Measurements from ENCODE around the gene CXXC5. TPM values are rescaled to one million over a fixed set of nuclear protein-coding genes. Genes with fewer than 3 reads are reported as not detected.

Gene CXXC5
- polyA plus RNA-seq, 3 donors = 190 to 206 (median 205) TPM

GRCh38 chr5:139689631-139690063, 41.5 kb downstream of the CXXC5 start:
- no peak for DNase-seq

GRCh38 chr5:139690064-139690802, 42.1 kb downstream of the CXXC5 start:
- DNase-seq = no peak

- DNase-seq = no peak
Measured at GRCh38 chr5:139690803-139691629, 42.9 kb downstream of the CXXC5 start.

GRCh38 chr5:139692148-139692547, 44.0 kb downstream of the CXXC5 start:
- no peak for DNase-seq

GRCh38 chr5:139692679-139693308, 44.6 kb downstream of the CXXC5 start:
- no peak for DNase-seq

- DNase-seq = no peak
Measured at GRCh38 chr5:139693676-139694364, 45.7 kb downstream of the CXXC5 start.

- DNase-seq = no peak
Measured at GRCh38 chr5:139694556-139695177, 46.5 kb downstream of the CXXC5 start.

- DNase-seq = no peak
Measured at GRCh38 chr5:139695178-139695573, 47.0 kb downstream of the CXXC5 start.

GRCh38 chr5:139696167-139696893, 48.2 kb downstream of the CXXC5 start:
- DNase-seq = no peak

GRCh38 chr5:139696894-139697658, 48.9 kb downstream of the CXXC5 start:
- DNase-seq = peak; percentile 90

GRCh38 chr5:139698490-139699146, 50.5 kb downstream of the CXXC5 start:
- DNase-seq = peak; percentile 93

- no peak for DNase-seq
Measured at GRCh38 chr5:139699351-139699750, 51.2 kb downstream of the CXXC5 start.

GRCh38 chr5:139700711-139701055, 52.5 kb downstream of the CXXC5 start:
- DNase-seq = no peak

- DNase-seq = no peak
Measured at GRCh38 chr5:139701056-139701741, 53.0 kb downstream of the CXXC5 start.

- DNase-seq = no peak
Measured at GRCh38 chr5:139702548-139702947, 54.4 kb downstream of the CXXC5 start.

GRCh38 chr5:139704748-139705147, 56.6 kb downstream of the CXXC5 start:
- no peak for DNase-seq

- DNase-seq = no peak
Measured at GRCh38 chr5:139705191-139705590, 57.0 kb downstream of the CXXC5 start.

- DNase-seq = no peak
Measured at GRCh38 chr5:139705655-139706587, 57.8 kb downstream of the CXXC5 start.
